Fibroblast of skin of left biceps (primary cell): ENCODE results near the gene ZSWIM4.
"Not testable (repeated sequence)": the region's sequence is repeated elsewhere in the genome, so short reads cannot be mapped to it uniquely, and the experiment has no call there.

Experiments
- DNase-seq, 2 experiments: peaks; one replicate each; pipeline ENCODE4 v3.0.0-alpha.2; 2013; ENCODE audit warnings: low read depth in 2 of 2

Gene ZSWIM4

DNA sequence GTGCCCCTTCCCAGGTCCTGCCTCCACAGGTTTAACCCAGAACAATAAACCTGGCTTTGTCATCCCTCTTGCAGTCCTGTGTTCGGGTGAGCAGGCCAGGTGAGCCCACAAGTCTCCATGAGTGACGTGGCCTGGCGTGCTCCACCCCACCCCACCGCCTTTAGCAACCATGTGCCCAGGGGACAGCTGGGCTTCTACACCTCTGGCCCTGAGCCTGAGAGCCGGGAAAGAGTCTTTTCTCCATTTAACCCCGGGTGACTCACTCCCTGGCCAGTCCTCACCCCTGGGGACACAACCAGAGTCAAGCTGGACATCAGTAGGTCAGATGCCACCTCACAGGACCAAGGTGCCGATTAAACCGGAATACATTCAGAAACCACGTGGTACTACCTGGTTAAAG is 16.8 kb upstream of the ZSWIM4 start:
- no peak for DNase-seq

DNA sequence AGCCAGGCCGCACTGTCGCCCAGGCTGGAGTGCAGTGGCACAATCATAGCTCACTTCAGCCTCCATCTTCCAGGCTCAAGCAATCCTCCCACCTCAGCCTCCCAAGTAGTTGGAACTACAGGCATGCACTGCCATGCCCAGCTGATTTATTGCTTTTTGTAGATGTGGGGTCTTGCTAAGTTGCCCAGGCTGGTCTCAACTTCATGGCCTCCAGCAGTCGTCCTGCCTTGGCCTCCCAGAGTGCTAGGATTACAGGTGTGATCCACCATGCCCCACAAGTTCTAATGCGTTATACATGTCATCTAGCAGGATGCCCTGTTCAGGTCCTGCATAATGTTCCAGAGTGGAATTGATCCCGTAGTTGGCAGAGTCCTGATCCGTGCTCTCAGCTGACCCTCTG is 16.4 kb upstream of the ZSWIM4 start:
- no peak for DNase-seq

DNA sequence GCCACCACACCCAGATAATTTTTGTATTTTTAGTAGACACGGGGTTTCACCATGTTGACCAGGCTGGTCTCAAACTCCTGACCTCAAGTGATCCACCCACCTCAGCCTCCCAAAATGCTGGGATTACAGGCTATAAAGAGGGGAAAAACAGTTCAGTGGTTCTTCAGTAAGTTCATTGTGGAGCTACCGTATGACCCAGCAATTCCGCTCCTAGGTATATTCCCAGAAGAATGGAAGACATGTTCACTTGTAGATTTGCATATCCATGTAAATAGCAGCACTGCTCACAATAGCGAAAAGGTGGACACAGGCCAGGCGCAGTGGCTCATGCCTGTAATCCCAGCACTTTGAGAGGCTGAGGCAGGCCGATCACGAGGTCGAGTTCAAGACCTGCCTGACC is 15.4 kb upstream of the ZSWIM4 start:
- DNase-seq = not testable (repeated sequence)

GRCh38 chr19:13781547-13781946 is 13.7 kb upstream of the ZSWIM4 start:
- DNase-seq = peak; percentile 77 to 81

GRCh38 chr19:13782537-13782936 is 12.7 kb upstream of the ZSWIM4 start:
- DNase-seq = no peak

DNA sequence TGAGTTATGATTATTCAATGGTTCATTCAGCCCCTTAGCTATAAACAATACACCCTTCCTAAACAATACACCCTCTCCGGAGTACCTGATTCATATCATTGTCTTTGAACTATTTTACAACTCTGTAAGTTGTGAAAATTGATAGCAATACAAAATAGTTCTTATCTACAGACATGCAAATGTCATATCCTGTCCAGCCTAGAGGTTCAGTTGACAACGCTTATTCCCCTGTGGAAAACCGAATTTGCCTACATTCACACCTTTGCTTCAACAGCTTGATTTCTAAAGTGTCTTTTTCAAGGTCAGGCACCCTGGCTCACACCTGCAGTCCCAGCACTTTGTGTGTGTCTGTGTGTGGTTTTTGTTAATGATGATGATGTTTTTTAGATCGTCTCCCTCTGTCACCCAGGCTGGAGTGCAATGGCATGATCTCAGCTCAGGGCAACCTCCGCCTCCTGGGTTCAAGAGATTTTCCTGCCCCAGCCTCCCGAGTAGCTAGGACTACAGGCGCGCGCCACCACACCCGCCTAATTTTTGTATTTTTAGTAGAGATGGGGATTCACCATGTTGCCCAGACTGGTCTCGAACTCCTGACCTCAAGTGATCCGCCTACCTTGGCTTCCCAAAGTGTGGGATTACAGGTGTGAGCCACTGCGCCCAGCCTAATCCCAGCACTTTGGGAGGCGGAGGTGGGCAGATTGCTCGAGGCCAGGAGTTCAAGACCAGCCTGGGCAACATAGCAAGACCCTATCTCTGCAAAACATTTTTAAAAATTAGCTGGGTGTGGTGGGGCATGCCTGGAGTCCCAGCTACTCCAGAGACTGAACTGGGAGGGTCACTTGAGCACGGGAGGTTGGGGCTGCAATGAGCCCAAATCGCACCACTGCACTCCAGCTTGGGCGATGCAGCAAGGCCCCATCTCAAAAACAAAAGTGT is 11.4 kb upstream of the ZSWIM4 start:
- no peak for DNase-seq

DNA sequence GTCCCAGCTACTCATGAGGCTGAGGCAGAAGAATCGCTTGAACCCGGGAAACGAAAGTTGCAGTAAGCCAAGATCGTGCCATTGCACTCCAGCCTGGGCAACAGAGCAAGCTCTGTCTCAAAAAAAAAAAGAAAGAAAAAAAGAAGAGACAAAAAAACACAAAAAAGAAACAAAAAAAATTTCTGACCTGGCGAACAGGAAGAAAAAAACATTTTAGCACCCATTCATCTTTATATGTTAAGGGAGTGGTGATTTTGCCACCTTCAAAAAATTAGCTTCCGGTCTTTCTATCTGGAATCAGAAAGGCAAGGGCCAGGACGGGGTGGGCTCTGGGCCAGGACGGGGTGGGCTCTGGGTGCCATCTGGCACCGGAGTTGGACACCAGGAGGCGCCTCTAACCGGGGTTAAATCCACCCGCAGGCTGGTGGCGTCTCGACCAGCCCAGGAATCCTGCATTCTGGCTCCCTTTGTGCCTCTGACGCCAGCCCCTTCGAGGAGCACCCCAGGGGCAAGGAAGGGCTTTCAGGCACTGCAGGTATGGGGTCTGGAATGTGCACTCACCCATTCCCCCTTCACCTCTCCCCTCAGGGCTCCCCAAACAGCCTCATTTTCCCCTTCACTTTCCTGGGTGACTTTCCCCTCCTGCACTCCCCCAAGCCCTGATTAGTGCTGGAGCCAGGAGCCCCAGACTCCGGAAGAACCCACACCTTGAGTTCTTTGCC is 10.4 kb upstream of the ZSWIM4 start:
- DNase-seq = no peak

DNA sequence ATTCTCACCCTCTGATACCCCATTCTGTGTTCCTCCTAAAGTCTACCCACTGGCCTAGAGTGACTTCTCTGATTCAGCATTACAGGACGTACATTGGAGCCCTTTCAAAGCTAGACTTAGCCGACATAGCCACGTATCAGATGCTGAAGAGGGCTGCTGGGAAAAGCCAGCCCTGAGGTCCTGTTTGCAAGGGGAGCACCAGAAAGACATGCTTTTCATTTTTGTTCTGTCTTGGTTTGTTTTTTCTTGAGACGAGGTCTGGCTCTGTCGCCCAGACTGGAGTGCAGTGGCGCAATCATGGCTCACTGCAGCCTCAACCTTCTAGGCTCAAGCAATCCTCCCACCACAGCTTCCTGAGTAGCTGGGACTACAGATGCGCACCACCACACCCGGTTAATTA is 6.3 kb upstream of the ZSWIM4 start:
- peak; percentile 54 to 58 for DNase-seq

- DNase-seq = no peak
Observed at GRCh38 chr19:13790354-13790753, 4.9 kb upstream of the ZSWIM4 start.

DNA sequence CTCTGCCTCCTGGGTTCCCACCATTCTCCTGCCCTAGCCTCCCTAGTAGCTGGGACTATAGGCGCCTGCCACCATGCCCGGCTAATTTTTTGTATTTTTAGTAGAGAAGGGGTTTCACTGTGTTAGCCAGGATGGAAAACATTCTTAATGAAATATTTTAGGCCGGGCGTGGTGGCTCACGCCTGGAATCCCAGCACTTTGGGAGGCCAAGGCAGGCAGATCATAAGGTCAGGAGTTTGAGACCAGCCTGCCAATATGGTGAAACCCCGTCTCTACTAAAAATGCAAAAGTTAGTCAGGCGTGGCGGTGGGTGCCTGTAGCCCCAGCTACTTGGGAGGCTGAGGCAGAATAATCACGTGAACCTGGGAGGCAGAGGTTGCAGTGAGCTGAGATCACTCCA is 1.9 kb upstream of the ZSWIM4 start:
- DNase-seq = not testable (repeated sequence)

GRCh38 chr19:13794398-13794756 is 866 bp upstream of the ZSWIM4 start:
- DNase-seq = peak; percentile 94 to 95

DNA sequence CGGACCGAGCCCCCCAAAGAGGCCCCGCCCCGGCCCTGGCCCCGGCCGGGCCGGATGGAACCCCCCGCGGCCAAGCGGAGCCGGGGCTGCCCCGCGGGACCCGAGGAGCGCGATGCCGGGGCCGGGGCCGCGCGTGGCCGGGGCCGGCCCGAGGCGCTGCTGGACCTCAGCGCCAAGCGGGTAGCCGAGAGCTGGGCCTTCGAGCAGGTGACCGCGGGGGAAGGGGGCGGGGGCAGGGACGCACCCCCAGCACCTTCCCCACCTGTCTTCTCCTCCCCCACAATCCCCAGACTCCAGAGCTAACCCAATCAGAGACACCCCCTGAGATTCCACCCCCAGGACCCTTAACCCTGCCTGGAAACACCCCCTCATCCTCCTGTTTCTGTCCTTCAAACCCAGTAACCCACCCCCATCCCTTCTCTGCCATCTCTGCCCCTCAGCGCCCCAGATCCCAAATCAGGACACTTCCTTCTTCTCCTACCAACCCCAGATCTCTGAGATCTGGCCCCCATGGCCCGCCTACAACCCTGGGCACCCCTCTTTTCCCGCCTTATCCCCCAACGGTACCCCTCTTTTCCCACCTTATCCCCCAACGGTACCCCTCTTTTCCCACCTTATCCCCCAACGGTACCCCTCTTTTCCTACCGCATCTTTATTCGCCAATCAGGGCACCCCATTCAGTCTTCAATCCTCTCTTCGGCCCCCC is 505 bp downstream of the ZSWIM4 start:
- no peak for DNase-seq

- peak in 1 of 2 experiments; percentile 36 for DNase-seq
Observed at GRCh38 chr19:13796301-13797057, 1.2 kb downstream of the ZSWIM4 start.

GRCh38 chr19:13797058-13797440 is 1.8 kb downstream of the ZSWIM4 start:
- DNase-seq = no peak

DNA sequence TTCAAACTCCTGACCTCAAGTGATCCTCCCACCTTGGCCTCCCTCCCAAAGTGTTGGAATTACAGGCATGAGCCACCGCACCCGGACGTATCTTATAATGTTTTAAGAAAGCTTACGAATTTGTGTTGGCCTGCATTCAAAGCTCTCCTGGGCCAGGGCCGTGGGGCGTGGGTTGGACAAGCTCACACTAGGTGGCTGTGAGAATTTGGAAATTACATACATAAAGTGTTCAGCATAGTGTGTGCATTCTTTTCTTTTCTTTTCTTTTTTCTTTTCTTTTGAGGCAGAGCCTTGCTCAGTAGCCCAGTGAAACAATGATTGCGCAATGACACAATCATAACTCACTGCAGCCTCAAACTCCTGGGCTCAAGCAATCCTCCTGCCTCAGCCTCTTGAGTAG is 2.6 kb downstream of the ZSWIM4 start:
- peak in 1 of 2 experiments; percentile 26 for DNase-seq

GRCh38 chr19:13799669-13800068 is 4.4 kb downstream of the ZSWIM4 start:
- no peak for DNase-seq

DNA sequence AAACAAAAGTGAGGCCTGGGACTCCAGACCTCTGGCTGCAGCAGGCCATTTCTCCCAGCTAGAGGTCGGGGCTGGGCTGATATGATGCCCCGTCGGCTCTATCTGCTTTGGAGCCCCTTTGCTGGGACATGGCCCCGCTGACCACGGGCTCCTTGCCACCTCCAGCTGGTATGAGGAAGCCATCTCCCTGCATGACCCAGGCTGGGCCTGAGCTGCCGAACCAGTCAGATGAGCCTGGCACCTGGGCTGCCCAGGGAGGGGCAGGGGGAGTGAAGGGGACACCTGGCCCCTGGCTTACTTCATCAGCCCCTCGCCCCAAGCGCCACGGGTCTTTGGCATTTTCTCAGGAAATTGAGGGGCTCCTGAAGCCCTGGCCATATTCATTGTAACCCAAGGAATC is 7.8 kb downstream of the ZSWIM4 start:
- DNase-seq = no peak

DNA sequence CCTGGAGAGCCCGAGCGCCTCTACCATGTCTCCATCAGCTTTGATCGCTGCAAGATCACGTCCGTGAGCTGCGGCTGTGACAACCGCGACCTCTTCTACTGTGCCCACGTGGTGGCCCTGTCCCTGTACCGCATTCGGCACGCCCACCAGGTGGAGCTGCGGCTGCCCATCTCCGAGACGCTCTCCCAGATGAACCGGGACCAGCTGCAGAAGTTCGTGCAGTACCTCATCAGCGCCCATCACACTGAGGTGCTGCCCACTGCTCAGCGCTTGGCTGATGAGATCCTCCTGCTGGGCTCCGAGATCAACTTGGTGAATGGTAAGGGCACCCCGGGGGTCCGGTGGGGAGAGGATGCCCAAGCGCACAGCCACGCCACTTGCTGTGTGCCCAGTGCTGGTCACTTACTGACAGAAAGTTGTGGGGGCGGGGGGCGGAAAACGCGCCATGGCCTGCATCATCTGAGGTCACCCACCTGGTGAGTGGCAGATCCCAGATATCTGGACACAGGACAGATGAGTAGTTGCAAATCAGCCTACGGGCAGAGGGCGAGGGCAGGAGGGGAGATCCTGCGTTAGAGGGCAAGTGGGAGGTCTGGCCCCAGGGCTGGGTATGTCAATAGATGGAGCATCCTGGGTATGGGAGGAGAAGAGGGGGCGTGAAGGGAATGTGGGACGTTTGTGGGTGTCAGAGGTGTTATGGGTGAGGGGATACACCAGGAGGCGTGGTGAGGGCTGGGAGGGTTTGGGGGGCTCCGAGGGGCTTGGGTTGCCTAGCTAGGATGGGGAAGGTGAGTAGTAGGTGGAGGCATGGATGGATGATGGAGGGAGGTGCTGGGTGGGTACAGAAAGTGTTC is 9.8 kb downstream of the ZSWIM4 start:
- no peak for DNase-seq

GRCh38 chr19:13806728-13807127 is 11.5 kb downstream of the ZSWIM4 start:
- DNase-seq = no peak

- DNase-seq = no peak
Observed at GRCh38 chr19:13807421-13808021, 12.3 kb downstream of the ZSWIM4 start.
